ENCODE data around the gene CYP2F1.

CYP2F1 gene

GRCh38 chr19:41175801-41176777, 61.9 kb downstream of the CYP2F1 start:
- peak in 22 of 51 donors; percentile 2 to 55 (median 23) for DNase-seq
